K562 (cell line): ENCODE data around the gene STRA8. TPM values are rescaled to one million over a fixed set of nuclear protein-coding genes. Genes with fewer than 3 reads are reported as not detected.

Experiments used
- BDP1 ChIP-seq: IDR thresholded peaks from 3 replicates; pipeline ENCODE4 v1.6.1; 2011; ENCODE audit not compliant: insufficient read length, insufficient read depth
- CTCF ChIP-seq, 3 experiments: IDR thresholded peaks in 2 of 3; conservative IDR thresholded peaks in 1 of 3; 2 replicates each; pipeline ENCODE4 v1.5.1; 2011 to 2012; ENCODE audit warnings: low read length in 3 of 3, mild to moderate bottlenecking in 3 of 3, control low read depth in 2 of 3, improper control_type of control experiment in 1 of 3, inconsistent platforms in 1 of 3, low read depth in 1 of 3, mixed read lengths in 1 of 3, moderate library complexity in 1 of 3; ENCODE audit not compliant: insufficient read depth in 2 of 3
- GATAD2B ChIP-seq: fragments of 450-650 bp; IDR thresholded peaks from 2 replicates; pipeline ENCODE4 v1.6.1; 2017; ENCODE audit warnings: mild to moderate bottlenecking, borderline replicate concordance
- LEF1 ChIP-seq: fragments of 450-650 bp; IDR thresholded peaks from 2 replicates; pipeline ENCODE4 v1.6.1; 2016; ENCODE audit warnings: mild to moderate bottlenecking
- PML ChIP-seq: IDR thresholded peaks from 2 replicates; pipeline ENCODE4 v1.6.1; 2012; ENCODE audit warnings: low read length, inconsistent platforms
- TEAD1 ChIP-seq, 2 experiments: fragments of 450-650 bp in 1 of 2; sonication (generic) in 1 of 2; formaldehyde crosslinking; IDR thresholded peaks; 2 replicates each; pipeline versions ENCODE4 v1.4.0 to v1.8.0; 2020 to 2022; ENCODE audit warnings: mild to moderate bottlenecking in 2 of 2, missing genetic modification reagents in 1 of 2
- polyA plus RNA-seq, 8 experiments: library from polyadenylated mRNA; depleted of rRNA in 4 of 8; stranded (reverse) in 5 of 8; unstranded in 3 of 8; fragments of >200 nt; fragmentation: Nextera tagmentation in 2 of 8; fragmentation: Illumina TruSeq in 1 of 8; extraction: Ambion mirVana in 2 of 8; extraction: Trizol in 1 of 8; gene quantifications; 2 replicates each; pipeline versions ENCODE4 v1.2.1 to v1.2.3, GENCODE V29; 2011 to 2014; ENCODE audit warnings: inconsistent platforms in 1 of 8, missing spikeins in 1 of 8
- total RNA-seq, 7 experiments: library from RNA; depleted of rRNA in 6 of 7; stranded (reverse); fragments of >200 nt in 6 of 7; fragmentation: Illumina TruSeq in 2 of 7; extraction: Trizol in 2 of 7; gene quantifications; 2 replicates each; pipeline versions ENCODE4 v1.2.1 to v1.2.3, GENCODE V29; 2011 to 2021; ENCODE audit warnings: low replicate concordance in 1 of 7
- TF ChIP-seq, protein P1 (sequence below): fragments of 450-650 bp; IDR thresholded peaks from 2 replicates; pipeline ENCODE4 v1.6.1; 2016; ENCODE audit warnings: mild to moderate bottlenecking, moderate library complexity
- TF ChIP-seq, protein P2 (sequence below): fragments of 450-650 bp; IDR thresholded peaks from 2 replicates; pipeline ENCODE4 v1.6.1; 2017; ENCODE audit warnings: antibody characterized with exemption, mild to moderate bottlenecking
- TF ChIP-seq, protein P3 (sequence below): sonication (generic); formaldehyde crosslinking; IDR thresholded peaks from 2 replicates; pipeline ENCODE4 v1.9.0; 2022; ENCODE audit warnings: mild to moderate bottlenecking, missing genetic modification reagents

STRA8 gene
- total and polyA plus RNA-seq, 9 of the 15 experiments (the other 6 are each of a cell fraction or from before 2014, with no cell fraction given), result not detected

DNA sequence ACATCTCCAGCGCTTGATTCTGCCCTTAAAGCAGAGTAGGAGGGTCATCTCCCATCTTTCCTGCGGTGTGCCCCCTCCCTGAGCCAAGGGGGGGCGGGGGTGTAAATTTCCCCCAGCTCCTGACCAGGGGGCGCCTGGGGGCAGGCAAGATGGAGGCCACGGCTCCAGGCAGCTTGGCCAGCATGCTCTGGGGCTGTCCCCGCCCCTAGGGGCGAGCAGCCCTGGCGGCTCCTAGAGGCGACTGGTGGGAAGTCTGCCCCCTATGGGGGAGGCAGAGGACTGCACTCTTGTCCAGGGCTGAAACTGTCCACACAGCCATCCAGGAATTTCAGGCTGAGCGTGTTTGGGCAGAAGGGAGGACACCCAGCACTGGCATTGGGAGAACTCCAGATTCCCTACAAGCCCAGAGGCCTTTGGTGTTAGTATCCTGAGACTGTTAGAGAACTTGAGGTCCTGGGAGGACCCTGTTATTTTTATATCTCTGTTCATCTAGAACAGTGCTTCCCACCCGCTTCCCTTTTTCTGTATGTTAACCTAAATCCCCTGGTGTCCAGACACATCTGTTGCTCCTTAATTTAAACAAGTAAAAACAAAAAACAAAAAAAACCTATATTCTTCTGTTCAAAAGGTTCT lies 4.6 kb downstream of the STRA8 start (continued):
- TF ChIP-seq CTCF (IDR thresholded peaks at IDR 0.05 in 2 of 3, conservative IDR thresholded peaks at IDR 0.05 in 1 of 3; ENCODE audit: insufficient read depth in 2 of 3, low read depth in 1 of 3, low read length in 3 of 3), result peak; percentile 84 to 98 (median 90)
- TF ChIP-seq, protein P1, sequence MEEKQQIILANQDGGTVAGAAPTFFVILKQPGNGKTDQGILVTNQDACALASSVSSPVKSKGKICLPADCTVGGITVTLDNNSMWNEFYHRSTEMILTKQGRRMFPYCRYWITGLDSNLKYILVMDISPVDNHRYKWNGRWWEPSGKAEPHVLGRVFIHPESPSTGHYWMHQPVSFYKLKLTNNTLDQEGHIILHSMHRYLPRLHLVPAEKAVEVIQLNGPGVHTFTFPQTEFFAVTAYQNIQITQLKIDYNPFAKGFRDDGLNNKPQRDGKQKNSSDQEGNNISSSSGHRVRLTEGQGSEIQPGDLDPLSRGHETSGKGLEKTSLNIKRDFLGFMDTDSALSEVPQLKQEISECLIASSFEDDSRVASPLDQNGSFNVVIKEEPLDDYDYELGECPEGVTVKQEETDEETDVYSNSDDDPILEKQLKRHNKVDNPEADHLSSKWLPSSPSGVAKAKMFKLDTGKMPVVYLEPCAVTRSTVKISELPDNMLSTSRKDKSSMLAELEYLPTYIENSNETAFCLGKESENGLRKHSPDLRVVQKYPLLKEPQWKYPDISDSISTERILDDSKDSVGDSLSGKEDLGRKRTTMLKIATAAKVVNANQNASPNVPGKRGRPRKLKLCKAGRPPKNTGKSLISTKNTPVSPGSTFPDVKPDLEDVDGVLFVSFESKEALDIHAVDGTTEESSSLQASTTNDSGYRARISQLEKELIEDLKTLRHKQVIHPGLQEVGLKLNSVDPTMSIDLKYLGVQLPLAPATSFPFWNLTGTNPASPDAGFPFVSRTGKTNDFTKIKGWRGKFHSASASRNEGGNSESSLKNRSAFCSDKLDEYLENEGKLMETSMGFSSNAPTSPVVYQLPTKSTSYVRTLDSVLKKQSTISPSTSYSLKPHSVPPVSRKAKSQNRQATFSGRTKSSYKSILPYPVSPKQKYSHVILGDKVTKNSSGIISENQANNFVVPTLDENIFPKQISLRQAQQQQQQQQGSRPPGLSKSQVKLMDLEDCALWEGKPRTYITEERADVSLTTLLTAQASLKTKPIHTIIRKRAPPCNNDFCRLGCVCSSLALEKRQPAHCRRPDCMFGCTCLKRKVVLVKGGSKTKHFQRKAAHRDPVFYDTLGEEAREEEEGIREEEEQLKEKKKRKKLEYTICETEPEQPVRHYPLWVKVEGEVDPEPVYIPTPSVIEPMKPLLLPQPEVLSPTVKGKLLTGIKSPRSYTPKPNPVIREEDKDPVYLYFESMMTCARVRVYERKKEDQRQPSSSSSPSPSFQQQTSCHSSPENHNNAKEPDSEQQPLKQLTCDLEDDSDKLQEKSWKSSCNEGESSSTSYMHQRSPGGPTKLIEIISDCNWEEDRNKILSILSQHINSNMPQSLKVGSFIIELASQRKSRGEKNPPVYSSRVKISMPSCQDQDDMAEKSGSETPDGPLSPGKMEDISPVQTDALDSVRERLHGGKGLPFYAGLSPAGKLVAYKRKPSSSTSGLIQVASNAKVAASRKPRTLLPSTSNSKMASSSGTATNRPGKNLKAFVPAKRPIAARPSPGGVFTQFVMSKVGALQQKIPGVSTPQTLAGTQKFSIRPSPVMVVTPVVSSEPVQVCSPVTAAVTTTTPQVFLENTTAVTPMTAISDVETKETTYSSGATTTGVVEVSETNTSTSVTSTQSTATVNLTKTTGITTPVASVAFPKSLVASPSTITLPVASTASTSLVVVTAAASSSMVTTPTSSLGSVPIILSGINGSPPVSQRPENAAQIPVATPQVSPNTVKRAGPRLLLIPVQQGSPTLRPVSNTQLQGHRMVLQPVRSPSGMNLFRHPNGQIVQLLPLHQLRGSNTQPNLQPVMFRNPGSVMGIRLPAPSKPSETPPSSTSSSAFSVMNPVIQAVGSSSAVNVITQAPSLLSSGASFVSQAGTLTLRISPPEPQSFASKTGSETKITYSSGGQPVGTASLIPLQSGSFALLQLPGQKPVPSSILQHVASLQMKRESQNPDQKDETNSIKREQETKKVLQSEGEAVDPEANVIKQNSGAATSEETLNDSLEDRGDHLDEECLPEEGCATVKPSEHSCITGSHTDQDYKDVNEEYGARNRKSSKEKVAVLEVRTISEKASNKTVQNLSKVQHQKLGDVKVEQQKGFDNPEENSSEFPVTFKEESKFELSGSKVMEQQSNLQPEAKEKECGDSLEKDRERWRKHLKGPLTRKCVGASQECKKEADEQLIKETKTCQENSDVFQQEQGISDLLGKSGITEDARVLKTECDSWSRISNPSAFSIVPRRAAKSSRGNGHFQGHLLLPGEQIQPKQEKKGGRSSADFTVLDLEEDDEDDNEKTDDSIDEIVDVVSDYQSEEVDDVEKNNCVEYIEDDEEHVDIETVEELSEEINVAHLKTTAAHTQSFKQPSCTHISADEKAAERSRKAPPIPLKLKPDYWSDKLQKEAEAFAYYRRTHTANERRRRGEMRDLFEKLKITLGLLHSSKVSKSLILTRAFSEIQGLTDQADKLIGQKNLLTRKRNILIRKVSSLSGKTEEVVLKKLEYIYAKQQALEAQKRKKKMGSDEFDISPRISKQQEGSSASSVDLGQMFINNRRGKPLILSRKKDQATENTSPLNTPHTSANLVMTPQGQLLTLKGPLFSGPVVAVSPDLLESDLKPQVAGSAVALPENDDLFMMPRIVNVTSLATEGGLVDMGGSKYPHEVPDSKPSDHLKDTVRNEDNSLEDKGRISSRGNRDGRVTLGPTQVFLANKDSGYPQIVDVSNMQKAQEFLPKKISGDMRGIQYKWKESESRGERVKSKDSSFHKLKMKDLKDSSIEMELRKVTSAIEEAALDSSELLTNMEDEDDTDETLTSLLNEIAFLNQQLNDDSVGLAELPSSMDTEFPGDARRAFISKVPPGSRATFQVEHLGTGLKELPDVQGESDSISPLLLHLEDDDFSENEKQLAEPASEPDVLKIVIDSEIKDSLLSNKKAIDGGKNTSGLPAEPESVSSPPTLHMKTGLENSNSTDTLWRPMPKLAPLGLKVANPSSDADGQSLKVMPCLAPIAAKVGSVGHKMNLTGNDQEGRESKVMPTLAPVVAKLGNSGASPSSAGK, result no peak
- no peak for TF ChIP-seq GATAD2B
- TF ChIP-seq, protein P2, sequence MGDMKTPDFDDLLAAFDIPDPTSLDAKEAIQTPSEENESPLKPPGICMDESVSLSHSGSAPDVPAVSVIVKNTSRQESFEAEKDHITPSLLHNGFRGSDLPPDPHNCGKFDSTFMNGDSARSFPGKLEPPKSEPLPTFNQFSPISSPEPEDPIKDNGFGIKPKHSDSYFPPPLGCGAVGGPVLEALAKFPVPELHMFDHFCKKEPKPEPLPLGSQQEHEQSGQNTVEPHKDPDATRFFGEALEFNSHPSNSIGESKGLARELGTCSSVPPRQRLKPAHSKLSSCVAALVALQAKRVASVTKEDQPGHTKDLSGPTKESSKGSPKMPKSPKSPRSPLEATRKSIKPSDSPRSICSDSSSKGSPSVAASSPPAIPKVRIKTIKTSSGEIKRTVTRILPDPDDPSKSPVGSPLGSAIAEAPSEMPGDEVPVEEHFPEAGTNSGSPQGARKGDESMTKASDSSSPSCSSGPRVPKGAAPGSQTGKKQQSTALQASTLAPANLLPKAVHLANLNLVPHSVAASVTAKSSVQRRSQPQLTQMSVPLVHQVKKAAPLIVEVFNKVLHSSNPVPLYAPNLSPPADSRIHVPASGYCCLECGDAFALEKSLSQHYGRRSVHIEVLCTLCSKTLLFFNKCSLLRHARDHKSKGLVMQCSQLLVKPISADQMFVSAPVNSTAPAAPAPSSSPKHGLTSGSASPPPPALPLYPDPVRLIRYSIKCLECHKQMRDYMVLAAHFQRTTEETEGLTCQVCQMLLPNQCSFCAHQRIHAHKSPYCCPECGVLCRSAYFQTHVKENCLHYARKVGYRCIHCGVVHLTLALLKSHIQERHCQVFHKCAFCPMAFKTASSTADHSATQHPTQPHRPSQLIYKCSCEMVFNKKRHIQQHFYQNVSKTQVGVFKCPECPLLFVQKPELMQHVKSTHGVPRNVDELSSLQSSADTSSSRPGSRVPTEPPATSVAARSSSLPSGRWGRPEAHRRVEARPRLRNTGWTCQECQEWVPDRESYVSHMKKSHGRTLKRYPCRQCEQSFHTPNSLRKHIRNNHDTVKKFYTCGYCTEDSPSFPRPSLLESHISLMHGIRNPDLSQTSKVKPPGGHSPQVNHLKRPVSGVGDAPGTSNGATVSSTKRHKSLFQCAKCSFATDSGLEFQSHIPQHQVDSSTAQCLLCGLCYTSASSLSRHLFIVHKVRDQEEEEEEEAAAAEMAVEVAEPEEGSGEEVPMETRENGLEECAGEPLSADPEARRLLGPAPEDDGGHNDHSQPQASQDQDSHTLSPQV, result peak; percentile 24; the same call in 1 of the 2 replicates
- no peak for TF ChIP-seq PML
- TF ChIP-seq LEF1, result no peak
- no peak for TF ChIP-seq BDP1
- peak in 1 of 2 experiments; percentile 30; a peak in 1 of 4 replicates for TF ChIP-seq TEAD1 (CRISPR knock-in tag; IDR thresholded peaks at IDR 0.05)
- TF ChIP-seq, protein P3, sequence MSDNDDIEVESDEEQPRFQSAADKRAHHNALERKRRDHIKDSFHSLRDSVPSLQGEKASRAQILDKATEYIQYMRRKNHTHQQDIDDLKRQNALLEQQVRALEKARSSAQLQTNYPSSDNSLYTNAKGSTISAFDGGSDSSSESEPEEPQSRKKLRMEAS (CRISPR knock-in tag), result peak; percentile 47; the same call in 1 of the 2 replicates
